Measurements from ENCODE around the gene TVP23C. TPM values are rescaled to one million over a fixed set of nuclear protein-coding genes. Genes with fewer than 3 reads are reported as not detected.

The TVP23C gene
- total RNA-seq, 2 experiments from 2014 or later, result 18.6 to 18.9 TPM

DNA sequence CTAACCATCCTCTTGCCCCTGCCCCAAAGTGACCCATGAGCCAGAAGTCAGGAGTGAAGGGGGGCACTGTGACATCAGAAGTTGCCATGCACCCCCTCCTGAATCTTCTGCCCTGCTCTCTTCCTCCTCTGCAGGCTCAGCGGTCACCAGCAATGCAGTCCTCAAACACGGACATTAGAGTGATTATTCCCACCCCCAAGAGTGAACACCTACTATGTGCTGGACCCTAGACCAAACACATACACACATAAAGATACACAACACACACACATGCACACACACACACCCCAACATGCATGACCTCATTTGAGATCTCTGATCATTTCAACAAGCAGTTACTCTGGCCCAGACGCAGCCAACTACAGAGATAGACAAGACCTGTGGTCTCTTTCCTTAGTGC is 95.7 kb downstream of the TVP23C start, which contains the start of gene CDRT4:
Gene CDRT4 (minus strand): TSS at position 30 of the 400 bp plus-strand sequence. CDS start 27,383 bp downstream, outside the sequence.
- H3K27me3 Mint-ChIP-seq (ENCODE audit: low read depth), result no peaks in the 10 kb centered on the region
- no peak for DNase-seq
- no peak within 1 kb of the TSS for H3K4me3 Mint-ChIP-seq
- H3K36me3 Mint-ChIP-seq (ENCODE audit: low read depth), result peaks cover 6% of the 10 kb centered on the region
- POLR2A ChIA-PET, result no interaction called here
- CTCF ChIA-PET, result no interaction called here
- H3K4me1 Mint-ChIP-seq (ENCODE audit: low read depth), result no peaks in the 10 kb centered on the region
- no peak for ATAC-seq
- H3K9me3 Mint-ChIP-seq (ENCODE audit: insufficient read depth), result no peaks in the 10 kb centered on the region
- no peak within 1 kb of the TSS for H3K27ac Mint-ChIP-seq

- Mint-ChIP-seq H3K4me3 (no peak overlapping the region), H3K27ac (no peak overlapping the region), H3K9me3 (ENCODE audit: insufficient read depth) (no peaks in the 10 kb centered on the region), H3K27me3 (ENCODE audit: low read depth) (no peaks in the 10 kb centered on the region), H3K36me3 (ENCODE audit: low read depth) (peaks cover 8% of the 10 kb centered on the region), H3K4me1 (ENCODE audit: low read depth) (no peaks in the 10 kb centered on the region)
- ATAC-seq, result no peak
- ChIA-PET POLR2A (no interaction called here), CTCF (no interaction called here)
- no peak for DNase-seq
These were observed 97.2 kb downstream of the TVP23C start for GRCh38 chr17:15466131-15466530.

- H3K4me1 Mint-ChIP-seq (ENCODE audit: low read depth), result no peaks in the 10 kb centered on the region
- no peak overlapping the region for H3K27ac Mint-ChIP-seq
- H3K27me3 Mint-ChIP-seq (ENCODE audit: low read depth), result no peaks in the 10 kb centered on the region
- CTCF ChIA-PET, result no interaction called here
- ATAC-seq (no peak), DNase-seq (no peak)
- H3K9me3 Mint-ChIP-seq (ENCODE audit: insufficient read depth), result no peaks in the 10 kb centered on the region
- H3K4me3 Mint-ChIP-seq, result no peak overlapping the region
- H3K36me3 Mint-ChIP-seq (ENCODE audit: low read depth), result peaks cover 8% of the 10 kb centered on the region
- POLR2A ChIA-PET, result no interaction called here
These were observed 98.1 kb downstream of the TVP23C start for GRCh38 chr17:15465045-15465701.

DNA sequence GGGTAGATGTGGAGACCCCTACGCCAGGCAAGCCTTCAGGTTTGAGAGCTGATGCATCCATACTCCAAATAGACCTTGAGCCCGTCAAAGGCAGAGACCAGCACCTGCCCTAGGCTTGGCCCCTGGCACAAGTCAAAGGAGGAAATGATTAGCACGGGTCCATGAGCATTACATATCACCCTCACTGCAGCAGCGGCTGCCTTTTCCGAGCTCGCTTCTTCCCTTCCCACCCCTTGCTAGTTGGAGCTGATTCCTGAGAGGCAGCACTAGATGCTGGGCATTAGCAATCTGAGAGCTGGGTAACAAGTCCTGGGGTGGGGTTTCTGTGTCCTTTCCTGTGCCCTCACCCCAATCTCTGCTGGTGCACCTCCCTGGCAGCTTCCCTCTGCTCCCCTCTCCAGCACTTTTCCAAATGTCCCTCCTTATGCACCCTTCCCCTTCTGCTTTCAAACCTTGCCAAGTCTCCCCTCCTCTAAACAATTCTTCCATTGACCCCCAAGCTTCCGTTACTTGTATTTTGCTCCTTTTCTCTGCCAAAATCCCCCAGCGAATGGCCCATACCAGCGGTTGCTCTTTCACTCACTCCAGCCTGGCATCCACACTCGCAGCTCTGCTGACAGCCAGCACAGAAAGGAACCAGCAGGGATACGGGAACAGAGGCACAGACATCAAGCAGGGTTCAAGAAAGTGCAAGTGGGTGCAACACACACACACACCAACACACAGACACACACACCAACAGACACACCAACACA is 98.9 kb downstream of the TVP23C start:
- Mint-ChIP-seq H3K36me3 (ENCODE audit: low read depth) (peaks cover 12% of the 10 kb centered on the region), H3K27me3 (ENCODE audit: low read depth) (no peaks in the 10 kb centered on the region), H3K9me3 (ENCODE audit: insufficient read depth) (no peaks in the 10 kb centered on the region), H3K27ac (no peak overlapping the region), H3K4me3 (no peak overlapping the region), H3K4me1 (ENCODE audit: low read depth) (no peaks in the 10 kb centered on the region)
- POLR2A ChIA-PET, result no interaction called here
- CTCF ChIA-PET, result no interaction called here
- DNase-seq (no peak), ATAC-seq (no peak)

GRCh38 chr17:15462976-15463772 is 100.1 kb downstream of the TVP23C start:
- Mint-ChIP-seq H3K36me3 (ENCODE audit: low read depth) (peaks cover 12% of the 10 kb centered on the region), H3K4me3 (no peak overlapping the region), H3K9me3 (ENCODE audit: insufficient read depth) (no peaks in the 10 kb centered on the region), H3K27me3 (ENCODE audit: low read depth) (no peaks in the 10 kb centered on the region), H3K27ac (no peak overlapping the region), H3K4me1 (ENCODE audit: low read depth) (no peaks in the 10 kb centered on the region)
- ATAC-seq (no peak), DNase-seq (no peak)
- ChIA-PET CTCF (no interaction called here), POLR2A (no interaction called here)

DNA sequence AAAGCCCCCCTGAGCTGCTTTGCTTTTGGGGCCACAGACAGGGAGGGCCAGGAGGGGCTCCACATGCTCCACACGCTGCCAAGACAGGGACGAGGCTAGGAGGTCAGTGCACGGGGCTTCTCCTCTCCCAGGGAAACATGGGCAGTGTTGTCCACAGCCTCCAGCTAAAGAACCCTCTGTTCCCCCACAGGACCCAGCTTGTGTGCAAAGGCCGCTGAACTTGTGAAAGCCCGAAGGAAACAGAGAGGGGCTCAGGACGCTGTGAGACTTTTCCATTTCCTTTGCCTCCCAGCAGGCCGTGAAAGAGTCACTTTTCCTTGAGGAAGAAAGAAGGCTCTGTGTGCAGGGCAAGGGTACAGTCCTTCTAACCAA is 105.6 kb downstream of the TVP23C start:
- ChIA-PET CTCF (no interaction called here), POLR2A (no interaction called here)
- H3K9me3 Mint-ChIP-seq (ENCODE audit: insufficient read depth), result peaks cover 7% of the 10 kb centered on the region
- H3K27ac Mint-ChIP-seq, result no peak overlapping the region
- H3K27me3 Mint-ChIP-seq (ENCODE audit: low read depth), result no peaks in the 10 kb centered on the region
- no peak for DNase-seq
- peaks cover 29% of the 10 kb centered on the region for H3K36me3 Mint-ChIP-seq (ENCODE audit: low read depth)
- no peaks in the 10 kb centered on the region for H3K4me1 Mint-ChIP-seq (ENCODE audit: low read depth)
- H3K4me3 Mint-ChIP-seq, result no peak overlapping the region
- ATAC-seq, result no peak

GRCh38 chr17:15456972-15457722 is 106.1 kb downstream of the TVP23C start:
- Mint-ChIP-seq H3K9me3 (ENCODE audit: insufficient read depth) (peaks cover 7% of the 10 kb centered on the region), H3K4me3 (no peak overlapping the region), H3K36me3 (ENCODE audit: low read depth) (peaks cover 25% of the 10 kb centered on the region), H3K4me1 (ENCODE audit: low read depth) (no peaks in the 10 kb centered on the region), H3K27ac (no peak overlapping the region), H3K27me3 (ENCODE audit: low read depth) (no peaks in the 10 kb centered on the region)
- ChIA-PET CTCF (no interaction called here), POLR2A (no interaction called here)
- no peak for DNase-seq
- ATAC-seq, result no peak

- Mint-ChIP-seq H3K27ac (no peak overlapping the region), H3K36me3 (ENCODE audit: low read depth) (peaks cover 25% of the 10 kb centered on the region), H3K27me3 (ENCODE audit: low read depth) (no peaks in the 10 kb centered on the region), H3K4me3 (no peak overlapping the region), H3K9me3 (ENCODE audit: insufficient read depth) (peaks cover 7% of the 10 kb centered on the region), H3K4me1 (ENCODE audit: low read depth) (no peaks in the 10 kb centered on the region)
- ChIA-PET POLR2A (no interaction called here), CTCF (no interaction called here)
- DNase-seq (no peak), ATAC-seq (no peak)
These were observed 106.8 kb downstream of the TVP23C start for GRCh38 chr17:15456496-15456895.

GRCh38 chr17:15454346-15454745 is 108.9 kb downstream of the TVP23C start:
- DNase-seq (no peak), ATAC-seq (no peak)
- Mint-ChIP-seq H3K4me1 (ENCODE audit: low read depth) (no peaks in the 10 kb centered on the region), H3K9me3 (ENCODE audit: insufficient read depth) (peaks cover 7% of the 10 kb centered on the region), H3K4me3 (no peak overlapping the region), H3K27ac (no peak overlapping the region), H3K36me3 (ENCODE audit: low read depth) (peaks cover 21% of the 10 kb centered on the region), H3K27me3 (ENCODE audit: low read depth) (no peaks in the 10 kb centered on the region)
- POLR2A ChIA-PET, result no interaction called here
- CTCF ChIA-PET, result no interaction called here

GRCh38 chr17:15453782-15454181 is 109.5 kb downstream of the TVP23C start:
- ChIA-PET POLR2A (no interaction called here), CTCF (no interaction called here)
- ATAC-seq (no peak), DNase-seq (no peak)
- Mint-ChIP-seq H3K4me3 (no peak overlapping the region), H3K4me1 (ENCODE audit: low read depth) (no peaks in the 10 kb centered on the region), H3K9me3 (ENCODE audit: insufficient read depth) (peaks cover 7% of the 10 kb centered on the region), H3K27me3 (ENCODE audit: low read depth) (no peaks in the 10 kb centered on the region), H3K36me3 (ENCODE audit: low read depth) (peaks cover 21% of the 10 kb centered on the region), H3K27ac (no peak overlapping the region)

GRCh38 chr17:15453246-15453645 is 110.0 kb downstream of the TVP23C start:
- no peaks in the 10 kb centered on the region for H3K4me1 Mint-ChIP-seq (ENCODE audit: low read depth)
- ChIA-PET CTCF (no interaction called here), POLR2A (no interaction called here)
- H3K4me3 Mint-ChIP-seq, result no peak overlapping the region
- DNase-seq (no peak), ATAC-seq (no peak)
- H3K27ac Mint-ChIP-seq, result no peak overlapping the region
- H3K36me3 Mint-ChIP-seq (ENCODE audit: low read depth), result peaks cover 21% of the 10 kb centered on the region
- H3K27me3 Mint-ChIP-seq (ENCODE audit: low read depth), result no peaks in the 10 kb centered on the region
- H3K9me3 Mint-ChIP-seq (ENCODE audit: insufficient read depth), result peaks cover 7% of the 10 kb centered on the region

DNA sequence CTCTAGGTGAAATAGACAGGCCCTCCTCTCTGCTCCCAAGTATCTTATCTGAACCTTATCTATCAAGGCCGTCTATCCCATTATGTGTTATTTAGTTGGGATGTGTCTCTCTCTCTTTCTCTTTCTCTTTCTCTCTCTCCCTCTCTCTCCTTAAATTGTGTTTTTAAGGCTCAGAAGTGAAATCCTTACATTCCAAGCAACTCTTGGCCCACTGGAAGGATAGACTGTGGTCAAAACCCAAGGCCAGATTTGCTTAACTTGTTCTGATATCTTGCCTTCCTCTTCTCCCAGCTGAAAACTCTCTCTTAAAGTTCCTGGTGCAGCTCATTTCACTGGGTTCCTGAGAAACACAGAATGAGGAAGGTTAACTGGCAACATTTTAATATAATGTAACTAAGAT is 110.5 kb downstream of the TVP23C start:
- Mint-ChIP-seq H3K9me3 (ENCODE audit: insufficient read depth) (peaks cover 7% of the 10 kb centered on the region), H3K4me3 (no peak overlapping the region), H3K27ac (no peak overlapping the region), H3K27me3 (ENCODE audit: low read depth) (no peaks in the 10 kb centered on the region), H3K36me3 (ENCODE audit: low read depth) (peaks cover 21% of the 10 kb centered on the region), H3K4me1 (ENCODE audit: low read depth) (no peaks in the 10 kb centered on the region)
- DNase-seq (no peak), ATAC-seq (no peak)
- ChIA-PET CTCF (no interaction called here), POLR2A (no interaction called here)
